Tibial nerve (tissue), 4 donors: ENCODE results near the gene C1orf174.

Source experiments
- CTCF ChIP-seq, 5 experiments: fragments of 200-600 bp in 3 of 5; fragments of 450-650 bp in 2 of 5; sonication (generic) in 3 of 5; IDR thresholded peaks; one replicate each; pipeline ENCODE4 v1.5.1; 2016 to 2019; ENCODE audit warnings: antibody characterized with exemption in 5 of 5, mild to moderate bottlenecking in 3 of 5, moderate library complexity in 2 of 5
- EP300 ChIP-seq, 2 donors: sonication (generic); formaldehyde crosslinking; IDR thresholded peaks; one replicate each; pipeline ENCODE4 v1.6.1; 2017; ENCODE audit warnings: antibody characterized with exemption in 2 of 2, mild to moderate bottlenecking in 1 of 2
- POLR2A ChIP-seq, 2 donors: fragments of 450-650 bp; IDR thresholded peaks; one replicate each; pipeline ENCODE4 v1.6.1; 2017; ENCODE audit warnings: antibody characterized with exemption in 2 of 2, mild to moderate bottlenecking in 2 of 2, moderate library complexity in 2 of 2

DNA sequence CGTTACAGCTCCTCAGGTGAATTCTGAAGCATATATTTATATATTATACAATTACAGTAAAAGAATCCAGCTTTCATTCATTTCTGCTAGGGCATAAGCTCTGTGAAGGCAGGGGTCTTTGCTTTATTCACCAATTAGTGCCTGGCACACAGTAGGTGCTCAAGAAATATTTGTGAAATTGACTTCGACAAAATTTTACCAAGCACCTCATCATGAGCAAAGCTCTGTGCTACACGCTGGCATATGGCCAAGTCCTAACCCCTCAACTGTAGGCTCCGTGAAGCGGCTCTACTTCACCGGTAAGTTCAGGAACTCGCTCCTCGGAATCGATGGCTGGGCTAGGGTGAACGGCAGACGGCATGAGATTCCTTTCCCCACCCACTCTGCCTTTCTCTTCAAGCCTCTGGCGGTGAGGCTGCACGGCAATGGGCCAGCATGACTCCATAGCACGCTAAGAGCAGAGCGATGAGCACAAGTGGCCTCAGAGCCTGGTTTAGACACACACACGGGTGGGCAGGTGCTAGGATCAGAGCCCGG, 8.7 kb downstream of the C1orf174 start:
- no peak for TF ChIP-seq CTCF (IDR thresholded peaks at IDR 0.05)
- TF ChIP-seq EP300 (IDR thresholded peaks at IDR 0.05), result no peak
- TF ChIP-seq POLR2A (IDR thresholded peaks at IDR 0.05), result no peak
